T-helper 1 cell treated with Interleukin-12 subunit alpha and Interleukin-12 subunit beta and Interleukin-4 antibody, amounts not matched to agents 30 μg/mL and 1 μg/mL, for 36 hours (primary cell): ENCODE results near the gene FMN1.
"Not testable (repeated sequence)": the region's sequence is repeated elsewhere in the genome, so short reads cannot be mapped to it uniquely, and the experiment has no call there.

Experiments
- H3K27ac Mint-ChIP-seq: one replicate; pipeline ENCODE4 v1.8.0; 2021; ENCODE audit warnings: mild to moderate bottlenecking, mixed read lengths
- H3K27me3 Mint-ChIP-seq: one replicate; pipeline ENCODE4 v1.8.0; 2021; ENCODE audit warnings: low read depth, mixed read lengths
- H3K36me3 Mint-ChIP-seq: one replicate; pipeline ENCODE4 v1.8.0; 2021; ENCODE audit warnings: low read depth, mixed read lengths
- H3K4me1 Mint-ChIP-seq: one replicate; pipeline ENCODE4 v1.8.0; 2021; ENCODE audit warnings: low read depth, mixed read lengths
- H3K4me3 Mint-ChIP-seq: one replicate; pipeline ENCODE4 v1.8.0; 2021; ENCODE audit warnings: mild to moderate bottlenecking, moderate library complexity, mixed read lengths
- H3K9me3 Mint-ChIP-seq: one replicate; pipeline ENCODE4 v1.8.0; 2021; ENCODE audit warnings: mixed read lengths

Gene FMN1

DNA sequence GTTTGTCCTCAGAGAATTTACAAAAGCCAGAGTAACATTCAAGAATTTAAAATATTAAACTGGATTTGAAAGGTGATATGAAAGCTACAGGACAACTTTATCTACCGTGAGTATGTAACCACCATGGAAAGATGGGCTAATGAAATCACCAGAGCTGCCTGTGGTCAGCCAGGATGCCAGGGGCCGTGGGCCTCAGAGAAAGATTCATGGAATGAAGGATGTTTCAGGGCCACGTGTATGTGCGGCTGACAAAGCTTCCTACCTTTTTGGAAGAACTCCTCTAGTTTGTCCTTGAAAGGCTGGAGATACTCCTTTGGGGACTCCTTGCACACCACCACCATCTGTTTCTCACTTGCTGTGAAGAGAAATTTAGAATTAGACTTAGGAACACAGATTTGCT is 337.8 kb downstream of the FMN1 start:
- no peaks in the 10 kb centered on the region for H3K4me1 Mint-ChIP-seq
- H3K36me3 Mint-ChIP-seq = no peaks in the 10 kb centered on the region
- H3K27ac Mint-ChIP-seq = no peak overlapping the region
- no peaks in the 10 kb centered on the region for H3K9me3 Mint-ChIP-seq
- no peak overlapping the region for H3K4me3 Mint-ChIP-seq
- no peaks in the 10 kb centered on the region for H3K27me3 Mint-ChIP-seq

GRCh38 chr15:32855942-32856341 is 338.6 kb downstream of the FMN1 start:
- Mint-ChIP-seq H3K27ac (no peak overlapping the region), H3K27me3 (no peaks in the 10 kb centered on the region), H3K4me1 (no peaks in the 10 kb centered on the region), H3K36me3 (no peaks in the 10 kb centered on the region), H3K9me3 (no peaks in the 10 kb centered on the region), H3K4me3 (no peak overlapping the region)

- Mint-ChIP-seq H3K36me3 (no peaks in the 10 kb centered on the region), H3K4me1 (no peaks in the 10 kb centered on the region), H3K4me3 (no peak overlapping the region), H3K9me3 (no peaks in the 10 kb centered on the region), H3K27ac (no peak overlapping the region), H3K27me3 (no peaks in the 10 kb centered on the region)
These were observed 340.9 kb downstream of the FMN1 start for GRCh38 chr15:32853592-32853991.

DNA sequence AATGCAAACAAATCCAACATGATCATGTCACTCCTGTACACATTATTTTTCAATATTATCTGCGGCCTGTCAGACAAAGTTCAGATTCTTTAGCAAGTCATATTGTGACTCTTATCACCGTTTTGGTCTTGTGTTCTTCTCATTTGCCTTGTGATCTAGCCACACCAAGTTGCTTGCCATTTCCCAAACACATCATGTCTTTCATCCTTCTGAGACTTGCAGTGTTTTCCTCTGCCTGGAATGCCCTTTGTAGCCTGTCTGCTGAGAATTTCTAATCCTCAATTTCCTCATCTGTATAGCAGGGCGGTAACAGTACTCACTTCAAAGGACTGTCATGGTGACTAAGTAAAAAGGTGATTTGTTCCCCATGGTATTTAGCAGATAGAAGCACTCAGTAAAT is 341.7 kb downstream of the FMN1 start:
- no peak overlapping the region for H3K4me3 Mint-ChIP-seq
- H3K27ac Mint-ChIP-seq = no peak overlapping the region
- no peaks in the 10 kb centered on the region for H3K9me3 Mint-ChIP-seq
- H3K4me1 Mint-ChIP-seq = no peaks in the 10 kb centered on the region
- no peaks in the 10 kb centered on the region for H3K36me3 Mint-ChIP-seq
- H3K27me3 Mint-ChIP-seq = no peaks in the 10 kb centered on the region

- Mint-ChIP-seq H3K27me3 (no peaks in the 10 kb centered on the region), H3K27ac (no peak overlapping the region), H3K36me3 (no peaks in the 10 kb centered on the region), H3K4me3 (no peak overlapping the region), H3K9me3 (no peaks in the 10 kb centered on the region), H3K4me1 (no peaks in the 10 kb centered on the region)
These were observed 342.5 kb downstream of the FMN1 start for GRCh38 chr15:32852017-32852416.

GRCh38 chr15:32851572-32851971 is 342.9 kb downstream of the FMN1 start:
- H3K36me3 Mint-ChIP-seq = no peaks in the 10 kb centered on the region
- no peaks in the 10 kb centered on the region for H3K4me1 Mint-ChIP-seq
- H3K27ac Mint-ChIP-seq = no peak overlapping the region
- no peaks in the 10 kb centered on the region for H3K27me3 Mint-ChIP-seq
- H3K4me3 Mint-ChIP-seq = no peak overlapping the region
- no peaks in the 10 kb centered on the region for H3K9me3 Mint-ChIP-seq

DNA sequence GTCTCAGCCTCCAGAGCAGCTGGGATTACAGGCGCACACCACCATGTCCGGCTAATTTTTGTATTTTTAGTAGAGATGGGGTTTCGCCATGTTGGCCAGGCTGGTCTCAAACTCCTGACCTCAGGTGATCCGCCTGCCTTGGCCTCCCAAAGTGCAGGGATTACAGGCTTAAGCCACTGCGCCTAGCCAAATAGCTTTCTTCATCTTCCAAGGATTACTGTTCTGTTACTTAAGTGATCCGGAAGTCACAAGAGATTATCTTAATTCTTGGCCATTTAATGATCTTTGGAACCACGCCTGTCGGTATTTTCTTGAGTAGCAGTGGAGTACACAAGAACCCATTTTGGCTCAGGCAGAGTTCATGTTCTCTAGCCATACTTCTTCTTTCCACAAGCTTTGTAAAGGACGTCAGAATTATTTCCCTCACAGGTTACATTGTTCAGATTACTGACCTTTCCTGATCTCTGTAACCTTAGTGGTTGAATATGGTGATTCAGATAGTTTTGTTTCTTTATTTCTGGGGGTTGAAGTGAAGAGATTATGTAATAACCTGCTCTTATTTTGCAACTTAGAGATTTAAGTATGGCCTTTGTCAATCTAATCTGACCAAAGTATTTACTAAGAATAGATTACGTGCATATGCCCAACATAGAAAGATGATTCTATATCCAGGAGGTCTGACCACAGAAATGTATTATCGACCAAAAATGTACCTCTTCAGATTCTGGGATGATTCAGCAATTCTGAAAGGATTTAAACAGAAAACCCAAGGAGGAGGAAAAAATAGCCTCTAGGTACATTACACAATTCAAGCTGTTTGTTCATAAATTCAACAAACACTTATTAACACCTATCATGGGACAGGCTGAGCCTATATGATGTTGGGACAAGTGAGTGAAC is 344.5 kb downstream of the FMN1 start:
- Mint-ChIP-seq H3K4me1 (no peaks in the 10 kb centered on the region), H3K27ac (no peak overlapping the region), H3K27me3 (no peaks in the 10 kb centered on the region), H3K4me3 (no peak overlapping the region), H3K9me3 (no peaks in the 10 kb centered on the region), H3K36me3 (no peaks in the 10 kb centered on the region)

DNA sequence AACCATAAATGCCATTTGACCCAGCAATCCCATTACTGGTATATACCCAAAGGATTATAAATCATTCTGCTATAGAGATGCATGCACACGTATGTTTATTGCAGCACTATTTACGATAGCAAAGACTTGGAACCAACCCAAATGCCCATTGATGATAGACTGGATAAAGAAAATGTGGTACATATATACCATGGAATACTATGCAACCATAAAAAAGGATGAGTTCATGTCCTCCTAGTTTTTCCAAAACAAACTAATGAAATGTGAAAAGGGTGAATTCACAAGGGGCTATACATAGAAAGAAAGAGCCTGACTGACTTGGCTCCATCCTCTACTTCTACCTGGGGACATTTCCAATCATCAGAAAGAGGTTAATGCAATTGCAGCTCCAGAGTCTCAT is 347.8 kb downstream of the FMN1 start:
- H3K27ac Mint-ChIP-seq, H3K27me3 Mint-ChIP-seq, H3K4me1 Mint-ChIP-seq, H3K9me3 Mint-ChIP-seq, H3K4me3 Mint-ChIP-seq, H3K36me3 Mint-ChIP-seq: not testable (repeated sequence)

DNA sequence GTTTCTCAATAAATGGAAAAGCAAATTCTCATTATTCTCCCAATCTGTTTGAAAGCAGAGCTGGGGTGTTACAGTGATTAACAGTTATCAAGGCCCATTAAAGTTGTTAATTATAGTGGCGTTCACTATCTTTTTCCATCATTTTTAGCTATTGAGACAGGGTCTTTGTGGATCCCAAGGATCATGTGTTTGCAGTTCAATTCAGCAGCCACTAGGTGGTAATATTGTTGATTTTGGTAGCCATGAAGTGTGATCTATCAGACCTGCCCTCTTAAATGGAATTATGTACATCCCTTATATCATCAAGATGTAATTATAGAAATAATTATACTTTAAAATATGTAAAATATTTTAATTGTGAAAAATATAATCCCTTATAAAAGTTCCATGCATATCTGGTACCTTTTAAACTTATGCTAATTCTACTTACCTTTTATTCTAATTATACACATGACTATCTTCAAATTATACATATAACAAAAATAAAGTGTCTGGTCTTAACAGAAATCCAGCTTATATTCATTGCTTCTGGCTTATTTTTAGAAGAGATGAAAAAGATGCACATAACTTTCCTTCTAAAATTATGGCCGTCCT is 350.3 kb downstream of the FMN1 start:
- Mint-ChIP-seq H3K4me3 (no peak overlapping the region), H3K27me3 (peaks cover 3% of the 10 kb centered on the region), H3K27ac (no peak overlapping the region), H3K9me3 (no peaks in the 10 kb centered on the region), H3K4me1 (no peaks in the 10 kb centered on the region), H3K36me3 (no peaks in the 10 kb centered on the region)

- Mint-ChIP-seq H3K4me1 (no peaks in the 10 kb centered on the region), H3K4me3 (no peak overlapping the region), H3K36me3 (no peaks in the 10 kb centered on the region), H3K27me3 (peaks cover 3% of the 10 kb centered on the region), H3K9me3 (no peaks in the 10 kb centered on the region), H3K27ac (no peak overlapping the region)
These were observed 351.2 kb downstream of the FMN1 start for GRCh38 chr15:32843219-32843815.

- Mint-ChIP-seq H3K27me3 (peaks cover 3% of the 10 kb centered on the region), H3K27ac (no peak overlapping the region), H3K36me3 (no peaks in the 10 kb centered on the region), H3K4me3 (no peak overlapping the region), H3K9me3 (no peaks in the 10 kb centered on the region), H3K4me1 (no peaks in the 10 kb centered on the region)
These were observed 352.4 kb downstream of the FMN1 start for GRCh38 chr15:32842081-32842480.

DNA sequence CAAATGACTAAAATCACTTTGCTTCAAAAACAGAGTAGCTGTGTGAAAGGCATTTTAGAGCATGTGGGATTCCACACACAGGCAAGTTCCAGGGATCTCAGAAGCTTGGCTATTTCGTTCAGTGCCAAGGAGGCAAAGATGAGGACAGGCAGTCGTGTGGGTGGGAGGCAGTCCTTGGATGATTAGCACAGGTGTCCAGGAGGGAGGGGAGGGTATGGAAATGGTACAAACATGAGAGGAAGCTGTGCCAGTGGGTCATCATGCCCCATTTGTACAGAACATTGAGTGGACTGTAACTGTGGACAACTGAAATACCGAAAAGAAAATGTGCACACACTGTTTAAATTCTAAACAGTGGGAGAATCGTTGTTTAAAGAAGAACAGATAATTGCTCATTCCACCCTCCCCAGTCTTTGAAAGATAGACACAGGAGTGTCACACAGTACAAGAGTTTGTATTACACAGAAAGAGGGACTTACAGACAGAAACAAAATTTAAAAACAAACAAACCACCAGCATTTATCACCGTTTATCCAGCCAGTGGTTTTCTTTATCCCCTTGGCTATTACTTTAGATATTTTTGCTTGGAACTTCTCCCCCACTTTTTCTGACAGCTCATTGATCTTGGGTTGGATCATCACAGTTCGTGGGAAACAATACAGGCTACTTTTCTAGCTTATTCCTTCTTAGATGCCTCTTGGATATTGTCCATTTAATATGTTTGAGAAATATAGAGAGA is 353.8 kb downstream of the FMN1 start:
- no peaks in the 10 kb centered on the region for H3K9me3 Mint-ChIP-seq
- no peak overlapping the region for H3K4me3 Mint-ChIP-seq
- no peaks in the 10 kb centered on the region for H3K36me3 Mint-ChIP-seq

DNA sequence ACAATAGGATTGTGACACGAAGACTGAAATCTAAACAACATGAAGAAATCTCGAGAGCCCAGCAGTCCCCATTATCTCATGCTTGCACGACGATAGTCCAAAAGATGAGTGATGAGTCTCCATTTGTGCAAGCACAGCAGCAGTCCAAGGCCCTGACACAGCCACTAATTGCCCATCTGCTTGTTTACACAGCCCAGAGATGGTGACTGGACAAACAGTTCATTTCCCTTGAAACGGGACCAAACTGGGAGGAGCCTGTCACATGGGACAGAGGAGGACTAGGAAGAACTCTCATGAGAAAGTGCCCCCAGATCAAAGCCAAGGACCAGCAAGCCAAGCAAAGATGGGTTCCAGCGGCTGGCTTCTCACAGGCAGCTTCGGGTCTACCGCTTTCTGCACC is 355.7 kb downstream of the FMN1 start:
- Mint-ChIP-seq H3K4me1 (no peaks in the 10 kb centered on the region), H3K27me3 (peaks cover 13% of the 10 kb centered on the region), H3K27ac (no peak overlapping the region), H3K36me3 (no peaks in the 10 kb centered on the region), H3K4me3 (no peak overlapping the region), H3K9me3 (no peaks in the 10 kb centered on the region)

More for the DNA sequence above, 353.8 kb downstream of the FMN1 start:
- peaks cover 8% of the 10 kb centered on the region for H3K27me3 Mint-ChIP-seq
- H3K4me1 Mint-ChIP-seq = no peaks in the 10 kb centered on the region
- no peak overlapping the region for H3K27ac Mint-ChIP-seq

GRCh38 chr15:32838338-32838737 is 356.2 kb downstream of the FMN1 start:
- Mint-ChIP-seq H3K4me3 (no peak overlapping the region), H3K4me1 (no peaks in the 10 kb centered on the region), H3K27me3 (peaks cover 10% of the 10 kb centered on the region), H3K36me3 (no peaks in the 10 kb centered on the region), H3K27ac (no peak overlapping the region), H3K9me3 (no peaks in the 10 kb centered on the region)
